ENCODE results near the gene PITPNM3. TPM values are rescaled to one million over a fixed set of nuclear protein-coding genes. Genes with fewer than 3 reads are reported as not detected.

PITPNM3 gene
- total and polyA plus RNA-seq, 2 experiments from 2014 or later, result 1.0 to 1.5 TPM

DNA sequence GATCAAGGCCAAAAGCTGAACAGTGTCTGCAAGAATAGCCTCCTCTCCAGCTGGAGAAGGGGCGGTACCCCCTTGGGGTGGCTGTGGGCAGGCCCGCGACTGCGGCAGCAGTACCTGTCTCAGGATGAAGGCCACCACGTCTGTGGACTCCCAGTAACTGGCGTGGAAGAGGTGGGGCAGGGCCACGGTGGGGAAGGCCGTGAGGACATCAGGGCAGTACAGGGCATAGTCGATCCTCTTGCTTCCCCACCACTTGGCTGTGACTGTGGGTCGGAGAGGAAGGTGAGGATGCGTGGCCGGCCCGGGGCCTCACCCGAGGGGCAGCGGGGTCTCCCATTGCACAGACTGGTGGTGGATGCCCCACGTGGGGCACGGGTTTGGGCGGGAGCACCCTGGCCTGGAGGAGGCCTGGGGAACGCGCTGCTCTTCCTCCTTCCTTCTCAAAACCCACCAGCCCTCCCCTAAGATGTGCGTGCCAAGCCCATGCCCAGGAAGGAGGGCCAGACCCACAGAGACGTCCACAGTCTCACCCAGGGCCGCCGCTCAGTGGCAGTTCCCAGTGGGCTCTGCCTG lies 86.1 kb downstream of the PITPNM3 start (continued):
- no peak for TF ChIP-seq ETS1 (IDR thresholded peaks at IDR 0.05)

- no peak overlapping the region for H2AFZ ChIP-seq
- peaks cover 16% of the 10 kb centered on the region for H3K4me1 Mint-ChIP-seq
- no peaks in the 10 kb centered on the region for H3K79me2 ChIP-seq (replicated peaks; ENCODE audit: insufficient read depth)
- peaks cover 10% of the 10 kb centered on the region for H3K27me3 Mint-ChIP-seq (ENCODE audit: insufficient read depth, low read depth, poor library complexity)
- H3K4me3 Mint-ChIP-seq, result no peak overlapping the region
- DNase-seq (ENCODE audit: low spot score) (no peak), ATAC-seq (no peak)
- H3K4me2 ChIP-seq, result no peak overlapping the region
- no peaks in the 10 kb centered on the region for H3K36me3 ChIP-seq (ENCODE audit: insufficient read depth)
- no peak overlapping the region for H3K4me3 ChIP-seq
- no peaks in the 10 kb centered on the region for H3K36me3 Mint-ChIP-seq (ENCODE audit: low read depth)
- H3K27ac ChIP-seq (ENCODE audit: low read depth), result no peak overlapping the region
- H3K9me2 ChIP-seq (ENCODE audit: insufficient read depth), result no peaks in the 10 kb centered on the region
- H3K27me3 ChIP-seq (ENCODE audit: insufficient read depth), result no peaks in the 10 kb centered on the region
- H4K20me1 ChIP-seq (replicated peaks; ENCODE audit: insufficient read depth), result no peaks in the 10 kb centered on the region
- H3K4me1 ChIP-seq (ENCODE audit: insufficient read depth), result no peaks in the 10 kb centered on the region
- no peaks in the 10 kb centered on the region; the same call in 1 of the 3 replicates for H3K9me3 Mint-ChIP-seq
- H3F3A ChIP-seq (replicated peaks; ENCODE audit: low read depth), result no peaks in the 10 kb centered on the region
- no peak overlapping the region; the same call in 1 of the 2 replicates for H3K27ac Mint-ChIP-seq
- no peak for TF ChIP-seq CREB1 (CRISPR knock-in tag; IDR thresholded peaks at IDR 0.05; ENCODE audit: low read depth)
- TF ChIP-seq POLR2AphosphoS5 (IDR thresholded peaks at IDR 0.05; ENCODE audit: low read depth), result no peak
- TF ChIP-seq, protein P1, sequence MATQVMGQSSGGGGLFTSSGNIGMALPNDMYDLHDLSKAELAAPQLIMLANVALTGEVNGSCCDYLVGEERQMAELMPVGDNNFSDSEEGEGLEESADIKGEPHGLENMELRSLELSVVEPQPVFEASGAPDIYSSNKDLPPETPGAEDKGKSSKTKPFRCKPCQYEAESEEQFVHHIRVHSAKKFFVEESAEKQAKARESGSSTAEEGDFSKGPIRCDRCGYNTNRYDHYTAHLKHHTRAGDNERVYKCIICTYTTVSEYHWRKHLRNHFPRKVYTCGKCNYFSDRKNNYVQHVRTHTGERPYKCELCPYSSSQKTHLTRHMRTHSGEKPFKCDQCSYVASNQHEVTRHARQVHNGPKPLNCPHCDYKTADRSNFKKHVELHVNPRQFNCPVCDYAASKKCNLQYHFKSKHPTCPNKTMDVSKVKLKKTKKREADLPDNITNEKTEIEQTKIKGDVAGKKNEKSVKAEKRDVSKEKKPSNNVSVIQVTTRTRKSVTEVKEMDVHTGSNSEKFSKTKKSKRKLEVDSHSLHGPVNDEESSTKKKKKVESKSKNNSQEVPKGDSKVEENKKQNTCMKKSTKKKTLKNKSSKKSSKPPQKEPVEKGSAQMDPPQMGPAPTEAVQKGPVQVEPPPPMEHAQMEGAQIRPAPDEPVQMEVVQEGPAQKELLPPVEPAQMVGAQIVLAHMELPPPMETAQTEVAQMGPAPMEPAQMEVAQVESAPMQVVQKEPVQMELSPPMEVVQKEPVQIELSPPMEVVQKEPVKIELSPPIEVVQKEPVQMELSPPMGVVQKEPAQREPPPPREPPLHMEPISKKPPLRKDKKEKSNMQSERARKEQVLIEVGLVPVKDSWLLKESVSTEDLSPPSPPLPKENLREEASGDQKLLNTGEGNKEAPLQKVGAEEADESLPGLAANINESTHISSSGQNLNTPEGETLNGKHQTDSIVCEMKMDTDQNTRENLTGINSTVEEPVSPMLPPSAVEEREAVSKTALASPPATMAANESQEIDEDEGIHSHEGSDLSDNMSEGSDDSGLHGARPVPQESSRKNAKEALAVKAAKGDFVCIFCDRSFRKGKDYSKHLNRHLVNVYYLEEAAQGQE (IDR thresholded peaks at IDR 0.05; ENCODE audit: unreplicated experiment), result no peak
- TF ChIP-seq ZNF114 (CRISPR knock-in tag; IDR thresholded peaks at IDR 0.05), result no peak
- TF ChIP-seq NANOG (IDR thresholded peaks at IDR 0.05; ENCODE audit: borderline replicate concordance), result no peak
- TF ChIP-seq ETS1 (IDR thresholded peaks at IDR 0.05), result no peak
- TF ChIP-seq, protein P2, sequence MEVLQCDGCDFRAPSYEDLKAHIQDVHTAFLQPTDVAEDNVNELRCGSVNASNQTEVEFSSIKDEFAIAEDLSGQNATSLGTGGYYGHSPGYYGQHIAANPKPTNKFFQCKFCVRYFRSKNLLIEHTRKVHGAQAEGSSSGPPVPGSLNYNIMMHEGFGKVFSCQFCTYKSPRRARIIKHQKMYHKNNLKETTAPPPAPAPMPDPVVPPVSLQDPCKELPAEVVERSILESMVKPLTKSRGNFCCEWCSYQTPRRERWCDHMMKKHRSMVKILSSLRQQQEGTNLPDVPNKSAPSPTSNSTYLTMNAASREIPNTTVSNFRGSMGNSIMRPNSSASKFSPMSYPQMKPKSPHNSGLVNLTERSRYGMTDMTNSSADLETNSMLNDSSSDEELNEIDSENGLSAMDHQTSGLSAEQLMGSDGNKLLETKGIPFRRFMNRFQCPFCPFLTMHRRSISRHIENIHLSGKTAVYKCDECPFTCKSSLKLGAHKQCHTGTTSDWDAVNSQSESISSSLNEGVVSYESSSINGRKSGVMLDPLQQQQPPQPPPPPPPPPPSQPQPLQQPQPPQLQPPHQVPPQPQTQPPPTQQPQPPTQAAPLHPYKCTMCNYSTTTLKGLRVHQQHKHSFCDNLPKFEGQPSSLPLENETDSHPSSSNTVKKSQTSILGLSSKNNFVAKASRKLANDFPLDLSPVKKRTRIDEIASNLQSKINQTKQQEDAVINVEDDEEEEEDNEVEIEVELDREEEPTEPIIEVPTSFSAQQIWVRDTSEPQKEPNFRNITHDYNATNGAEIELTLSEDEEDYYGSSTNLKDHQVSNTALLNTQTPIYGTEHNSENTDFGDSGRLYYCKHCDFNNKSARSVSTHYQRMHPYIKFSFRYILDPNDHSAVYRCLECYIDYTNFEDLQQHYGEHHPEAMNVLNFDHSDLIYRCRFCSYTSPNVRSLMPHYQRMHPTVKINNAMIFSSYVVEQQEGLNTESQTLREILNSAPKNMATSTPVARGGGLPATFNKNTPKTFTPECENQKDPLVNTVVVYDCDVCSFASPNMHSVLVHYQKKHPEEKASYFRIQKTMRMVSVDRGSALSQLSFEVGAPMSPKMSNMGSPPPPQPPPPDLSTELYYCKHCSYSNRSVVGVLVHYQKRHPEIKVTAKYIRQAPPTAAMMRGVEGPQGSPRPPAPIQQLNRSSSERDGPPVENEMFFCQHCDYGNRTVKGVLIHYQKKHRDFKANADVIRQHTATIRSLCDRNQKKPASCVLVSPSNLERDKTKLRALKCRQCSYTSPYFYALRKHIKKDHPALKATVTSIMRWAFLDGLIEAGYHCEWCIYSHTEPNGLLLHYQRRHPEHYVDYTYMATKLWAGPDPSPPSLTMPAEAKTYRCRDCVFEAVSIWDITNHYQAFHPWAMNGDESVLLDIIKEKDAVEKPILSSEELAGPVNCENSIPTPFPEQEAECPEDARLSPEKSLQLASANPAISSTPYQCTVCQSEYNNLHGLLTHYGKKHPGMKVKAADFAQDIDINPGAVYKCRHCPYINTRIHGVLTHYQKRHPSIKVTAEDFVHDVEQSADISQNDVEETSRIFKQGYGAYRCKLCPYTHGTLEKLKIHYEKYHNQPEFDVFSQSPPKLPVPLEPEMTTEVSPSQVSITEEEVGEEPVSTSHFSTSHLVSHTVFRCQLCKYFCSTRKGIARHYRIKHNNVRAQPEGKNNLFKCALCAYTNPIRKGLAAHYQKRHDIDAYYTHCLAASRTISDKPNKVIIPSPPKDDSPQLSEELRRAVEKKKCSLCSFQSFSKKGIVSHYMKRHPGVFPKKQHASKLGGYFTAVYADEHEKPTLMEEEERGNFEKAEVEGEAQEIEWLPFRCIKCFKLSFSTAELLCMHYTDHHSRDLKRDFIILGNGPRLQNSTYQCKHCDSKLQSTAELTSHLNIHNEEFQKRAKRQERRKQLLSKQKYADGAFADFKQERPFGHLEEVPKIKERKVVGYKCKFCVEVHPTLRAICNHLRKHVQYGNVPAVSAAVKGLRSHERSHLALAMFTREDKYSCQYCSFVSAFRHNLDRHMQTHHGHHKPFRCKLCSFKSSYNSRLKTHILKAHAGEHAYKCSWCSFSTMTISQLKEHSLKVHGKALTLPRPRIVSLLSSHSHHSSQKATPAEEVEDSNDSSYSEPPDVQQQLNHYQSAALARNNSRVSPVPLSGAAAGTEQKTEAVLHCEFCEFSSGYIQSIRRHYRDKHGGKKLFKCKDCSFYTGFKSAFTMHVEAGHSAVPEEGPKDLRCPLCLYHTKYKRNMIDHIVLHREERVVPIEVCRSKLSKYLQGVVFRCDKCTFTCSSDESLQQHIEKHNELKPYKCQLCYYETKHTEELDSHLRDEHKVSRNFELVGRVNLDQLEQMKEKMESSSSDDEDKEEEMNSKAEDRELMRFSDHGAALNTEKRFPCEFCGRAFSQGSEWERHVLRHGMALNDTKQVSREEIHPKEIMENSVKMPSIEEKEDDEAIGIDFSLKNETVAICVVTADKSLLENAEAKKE (CRISPR knock-in tag; IDR thresholded peaks at IDR 0.05), result no peak
- TF ChIP-seq EZH2phosphoT487 (IDR thresholded peaks at IDR 0.05; ENCODE audit: unreplicated experiment), result no peak
- no peak for TF ChIP-seq EZH2 (IDR thresholded peaks at IDR 0.05; ENCODE audit: low read depth, unreplicated experiment)
- TF ChIP-seq ZNF331 (CRISPR knock-in tag; IDR thresholded peaks at IDR 0.05; ENCODE audit: low read depth), result no peak
- TF ChIP-seq STAT1 (IDR thresholded peaks at IDR 0.05; ENCODE audit: unreplicated experiment), result no peak
These were observed 88.1 kb downstream of the PITPNM3 start for GRCh38 chr17:6468051-6468790.
